NCI-H1417 treated with DMSO at 0.1 percent for 48 hours (cell line): ENCODE measurements around the gene TPCN2.
"Not testable (repeated sequence)": the region's sequence is repeated elsewhere in the genome, so short reads cannot be mapped to it uniquely, and the experiment has no call there.

Source experiments
- DNase-seq: peaks from one replicate; lab custom pipeline; 2025; lab: John Stamatoyannopoulos, UW

Gene TPCN2

DNA sequence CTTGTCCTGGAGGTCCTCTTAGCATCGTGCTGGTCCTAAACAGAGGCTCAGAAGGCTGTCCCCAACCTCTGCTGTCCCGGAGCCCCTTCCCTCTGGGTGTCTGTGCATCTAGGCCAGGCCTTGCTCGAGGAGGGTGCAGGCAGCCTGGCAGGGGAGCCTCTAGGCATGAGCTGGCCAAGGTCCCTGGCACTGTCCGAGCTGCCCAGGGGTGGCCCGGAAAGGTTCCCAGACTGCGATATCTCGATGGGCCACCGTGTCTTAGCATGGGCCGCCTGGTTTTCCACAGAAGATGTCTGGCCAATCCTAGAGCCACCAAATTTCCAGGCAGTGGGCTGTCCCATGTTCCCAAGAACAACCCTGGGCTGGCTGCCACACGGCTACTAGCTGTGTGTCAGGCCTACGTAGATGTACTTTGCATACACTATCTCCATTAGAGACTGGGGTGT is 82.4 kb downstream of the TPCN2 start:
- DNase-seq: no peak

GRCh38 chr11:69131644-69132300 is 83.0 kb downstream of the TPCN2 start:
- no peak for DNase-seq

DNA sequence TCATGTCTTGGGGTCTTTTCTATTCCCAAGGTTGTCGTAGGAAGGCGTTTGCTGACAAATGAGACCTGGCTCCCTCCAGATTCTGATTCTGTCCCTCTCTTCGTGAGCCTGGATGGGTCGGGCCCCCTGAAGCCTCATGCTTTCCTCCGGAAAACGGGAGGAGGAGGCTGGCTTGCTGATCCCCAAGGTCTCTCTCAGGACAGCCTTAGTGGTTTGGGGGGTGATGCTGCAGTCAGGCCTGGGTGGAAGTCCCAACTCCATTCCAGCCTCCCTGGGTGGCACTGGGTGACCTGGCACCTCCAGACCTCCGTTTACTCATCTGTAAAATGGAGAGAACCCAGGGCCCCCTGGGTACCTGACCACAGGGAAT is 83.6 kb downstream of the TPCN2 start:
- no peak for DNase-seq

DNA sequence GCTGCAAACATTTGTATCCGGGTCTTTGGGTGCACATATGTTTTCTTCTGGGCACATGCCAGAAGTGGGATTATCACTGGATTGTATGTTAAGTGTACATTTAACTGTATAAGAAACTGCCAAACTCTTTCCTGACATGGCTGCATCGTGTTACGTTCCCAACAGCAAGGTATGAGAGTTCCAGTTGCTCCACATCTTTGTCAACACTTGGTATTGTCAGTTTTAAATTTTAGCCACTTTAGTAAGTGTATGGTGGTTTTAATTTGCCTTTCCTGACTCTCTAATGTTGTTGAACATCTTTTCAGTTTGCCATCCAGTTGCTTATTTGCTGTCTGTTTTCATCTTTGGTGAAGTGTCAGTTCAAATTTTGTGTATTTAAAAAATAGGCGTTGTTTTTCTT is 84.5 kb downstream of the TPCN2 start:
- no peak for DNase-seq

- DNase-seq: not testable (repeated sequence)
Measured at GRCh38 chr11:69134182-69134581, 85.5 kb downstream of the TPCN2 start.

GRCh38 chr11:69134957-69135356 is 86.2 kb downstream of the TPCN2 start:
- no peak for DNase-seq

GRCh38 chr11:69135420-69136363 is 87.0 kb downstream of the TPCN2 start:
- no peak for DNase-seq

DNA sequence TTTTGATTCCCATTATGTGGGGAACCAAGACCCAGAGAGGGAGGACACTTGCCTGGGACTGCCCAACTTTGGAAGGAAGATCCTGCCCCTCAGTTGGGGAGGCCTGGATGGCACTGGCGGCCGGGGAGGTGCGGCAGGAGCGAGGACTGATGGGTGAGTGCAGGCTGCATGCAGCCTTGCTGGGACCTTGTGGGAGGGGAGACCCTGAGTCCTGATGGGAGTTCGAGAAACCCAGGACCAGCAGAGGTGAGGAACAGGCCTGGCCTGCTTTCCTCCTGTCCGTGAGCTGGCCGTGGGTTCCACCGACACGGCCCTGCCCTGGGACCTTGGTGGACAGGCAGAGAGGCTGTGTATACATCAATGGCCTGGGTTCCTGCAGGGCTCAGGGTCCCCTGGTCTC is 87.7 kb downstream of the TPCN2 start:
- DNase-seq: no peak

DNA sequence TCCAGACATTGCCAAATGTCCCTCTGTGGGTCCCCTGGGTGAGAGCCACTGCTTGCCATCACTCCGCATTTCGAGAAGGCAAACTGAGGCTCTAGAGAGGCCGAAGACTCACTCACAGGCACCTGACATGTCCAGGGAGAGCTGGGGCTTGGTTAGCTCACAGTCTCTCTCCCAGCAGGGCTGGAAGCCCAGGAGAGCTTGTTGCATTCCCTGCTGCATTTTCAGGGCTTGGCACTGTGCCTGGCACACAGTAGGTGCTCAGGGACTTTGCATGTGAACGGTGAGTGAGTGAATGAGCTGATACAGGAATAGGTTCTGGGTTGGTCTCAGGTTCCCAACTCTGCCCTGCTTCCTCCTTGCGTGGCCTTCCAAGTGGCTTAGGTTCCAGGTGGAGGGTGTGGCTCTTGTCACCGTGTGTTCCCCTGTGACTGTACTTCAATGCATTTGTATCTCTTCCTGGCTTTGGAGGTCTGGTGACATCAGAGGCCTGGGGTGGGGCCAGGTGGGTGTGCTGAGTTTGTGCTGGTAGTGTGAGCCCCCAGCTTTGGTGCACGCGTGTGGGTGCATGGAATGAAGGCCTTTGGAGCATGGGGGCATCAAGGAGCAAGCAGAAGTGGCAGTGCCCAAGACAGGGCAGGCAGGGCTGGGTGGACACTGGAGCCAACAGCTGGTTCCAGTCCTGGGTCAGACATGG is 88.6 kb downstream of the TPCN2 start:
- no peak for DNase-seq

DNA sequence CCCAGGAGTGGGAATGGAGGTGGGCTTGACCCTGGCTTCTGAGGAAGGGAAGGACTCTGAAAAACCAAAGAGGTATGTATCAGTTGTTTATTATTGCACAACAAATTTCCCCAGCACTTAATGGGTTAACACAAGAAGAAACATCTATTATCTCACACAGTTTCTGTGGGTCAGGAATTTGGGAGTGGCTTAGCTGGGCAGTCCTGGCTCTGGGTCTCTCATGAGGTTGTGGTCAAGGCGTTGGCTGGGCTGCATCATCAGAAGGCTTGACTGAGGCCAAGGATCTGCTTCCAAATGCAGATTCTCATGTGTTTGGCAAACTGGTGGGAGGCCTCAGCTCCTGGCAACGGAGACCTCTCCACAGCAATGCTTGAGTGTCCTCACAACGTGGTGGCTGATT is 89.5 kb downstream of the TPCN2 start:
- DNase-seq: no peak

- not testable (repeated sequence) for DNase-seq
Measured at GRCh38 chr11:69140161-69140560, 91.4 kb downstream of the TPCN2 start.

DNA sequence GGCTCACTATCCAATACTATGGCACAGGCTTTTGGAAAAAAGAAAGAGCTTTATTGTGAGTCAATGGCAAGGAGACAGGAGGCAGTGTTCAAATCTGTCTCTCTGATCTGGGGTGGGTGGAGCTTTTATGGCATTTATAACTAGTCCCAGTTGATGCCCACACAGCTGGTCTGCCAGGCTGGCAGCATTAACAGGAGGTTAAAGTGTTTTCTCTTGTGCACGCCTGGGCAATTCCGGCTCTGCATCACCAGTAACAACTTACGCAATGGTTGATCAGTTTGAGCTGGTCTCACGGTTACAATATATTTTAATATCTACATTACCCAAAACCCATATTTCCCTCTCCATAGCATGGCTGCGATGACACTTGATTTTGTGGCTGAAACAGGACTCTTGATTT is 91.9 kb downstream of the TPCN2 start:
- DNase-seq: no peak

DNA sequence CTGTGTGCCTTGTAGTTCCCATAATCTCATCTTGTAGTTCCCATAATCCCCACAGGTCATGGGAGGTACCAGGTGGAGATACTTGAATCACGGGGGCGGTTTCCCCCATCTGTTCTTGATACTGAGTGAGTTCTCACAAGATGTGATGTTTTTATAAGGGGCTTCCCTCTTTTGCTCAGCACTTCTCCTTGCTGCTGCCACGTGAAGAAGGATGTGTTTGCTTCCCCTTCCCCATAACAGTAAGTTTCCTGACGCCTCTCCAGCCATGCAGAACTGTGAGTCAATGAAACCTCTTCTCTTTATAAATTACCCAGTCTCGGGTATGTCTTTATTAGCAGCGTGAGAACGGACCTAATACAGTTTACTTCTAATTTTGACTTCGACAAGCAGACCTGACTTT is 93.0 kb downstream of the TPCN2 start:
- no peak for DNase-seq

DNA sequence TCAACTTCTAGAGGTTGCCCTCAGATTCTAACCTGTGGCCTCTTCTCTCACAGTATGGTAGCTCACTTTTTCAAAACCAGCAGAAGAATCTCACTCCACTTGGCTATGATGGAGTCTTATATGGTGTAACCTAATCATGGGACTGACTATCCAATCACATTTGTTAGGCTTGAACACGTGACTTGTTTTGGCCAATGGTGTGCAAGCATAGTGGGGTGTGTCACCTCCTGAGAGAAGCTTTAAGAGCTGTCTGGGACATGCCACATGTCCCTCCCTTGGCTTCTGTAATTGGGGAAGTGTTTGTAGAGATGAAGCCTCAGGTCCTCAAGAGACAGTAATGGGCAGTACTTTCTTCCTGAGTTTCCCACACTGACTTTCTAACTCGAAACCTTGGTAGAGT is 94.2 kb downstream of the TPCN2 start:
- no peak for DNase-seq

DNA sequence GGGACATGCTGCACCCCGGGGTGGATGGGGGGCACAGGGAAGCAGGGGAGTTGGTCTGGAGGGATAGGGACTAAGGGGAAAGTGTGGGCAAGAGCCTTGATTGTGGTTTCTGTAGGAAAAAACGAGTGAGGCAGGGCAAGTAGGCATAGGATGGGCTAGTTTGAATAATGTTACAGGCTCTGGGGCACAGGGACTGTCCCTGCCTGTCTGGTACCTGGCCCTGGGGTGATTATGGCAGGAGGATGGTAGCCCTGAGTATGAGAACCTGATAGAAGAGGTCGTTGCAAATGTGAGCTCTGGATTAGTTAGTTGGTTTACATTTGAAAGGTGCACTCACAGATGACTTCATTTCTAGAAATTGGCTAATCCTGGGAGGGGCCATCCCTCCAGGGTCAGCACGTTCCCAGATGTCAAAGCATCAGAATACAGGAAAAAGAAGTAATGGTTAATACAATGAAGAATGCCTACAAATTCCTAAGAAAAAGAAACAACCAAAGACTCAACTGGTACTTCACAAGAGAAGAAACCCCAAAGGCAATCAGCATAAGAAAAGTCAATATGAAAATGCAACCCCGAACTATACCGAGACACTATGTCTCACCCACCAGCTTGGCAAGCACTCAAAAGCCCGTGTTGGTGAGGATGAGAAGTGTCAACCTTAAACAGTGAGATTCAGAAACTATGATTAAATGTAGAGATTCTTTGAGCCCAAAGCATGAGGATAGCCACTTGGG is 95.8 kb downstream of the TPCN2 start:
- DNase-seq: no peak

GRCh38 chr11:69145050-69145380 is 96.3 kb downstream of the TPCN2 start:
- no peak for DNase-seq

DNA sequence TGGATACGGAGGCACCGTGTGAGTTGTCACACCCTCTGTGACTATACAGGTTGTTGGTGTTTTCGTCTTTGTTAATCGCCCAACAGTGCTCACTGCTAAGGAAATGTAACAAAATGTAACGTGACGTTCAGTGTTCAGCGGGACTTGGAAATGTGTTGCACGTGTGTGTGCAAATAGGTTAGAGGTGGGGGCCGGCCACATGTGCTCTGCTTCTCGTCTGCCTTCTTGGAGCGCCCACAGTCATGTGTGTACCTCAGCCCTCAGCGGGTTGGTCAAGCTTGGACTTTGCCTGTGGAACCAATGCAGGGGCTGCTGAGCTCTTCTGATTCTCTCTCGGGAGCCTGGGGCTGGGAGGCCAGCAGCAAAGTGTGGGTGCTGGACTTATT is 99.6 kb downstream of the TPCN2 start:
- DNase-seq: no peak

GRCh38 chr11:69148806-69149205 is 100.1 kb downstream of the TPCN2 start:
- DNase-seq: no peak

DNA sequence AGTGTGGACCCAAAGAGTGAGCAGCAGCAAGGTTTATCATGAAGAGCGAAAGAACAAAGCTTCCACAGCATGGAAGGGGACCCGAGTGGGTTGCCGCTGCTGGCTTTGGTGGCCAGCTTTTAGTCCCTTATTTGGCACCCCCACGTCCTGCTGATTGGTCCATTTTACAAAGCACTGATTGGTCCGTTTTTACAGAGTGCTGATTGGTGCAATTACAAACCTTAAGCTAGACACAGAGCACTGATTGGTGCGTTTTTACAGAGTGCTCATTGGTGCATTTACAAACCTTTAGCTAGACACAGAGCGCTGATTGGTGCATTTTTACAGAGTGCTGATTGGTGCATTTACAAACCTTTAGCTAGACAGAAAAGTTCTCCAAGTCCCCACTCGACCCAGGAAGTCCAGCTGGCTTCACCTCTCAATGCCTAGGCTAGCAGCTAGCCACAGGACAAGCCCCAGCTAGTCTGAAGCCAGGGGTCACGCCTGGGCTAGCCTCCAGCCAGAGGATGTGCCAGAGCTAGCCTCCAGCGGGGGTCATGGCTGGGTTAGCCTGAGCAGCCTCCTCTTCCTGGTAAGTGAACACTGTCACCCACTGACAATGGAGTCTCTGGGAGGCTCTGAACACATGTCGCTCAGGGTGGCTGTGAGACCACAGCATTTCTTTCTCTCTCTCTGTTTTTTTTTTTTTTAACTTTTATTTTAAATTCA is 100.8 kb downstream of the TPCN2 start:
- DNase-seq: not testable (repeated sequence)

DNA sequence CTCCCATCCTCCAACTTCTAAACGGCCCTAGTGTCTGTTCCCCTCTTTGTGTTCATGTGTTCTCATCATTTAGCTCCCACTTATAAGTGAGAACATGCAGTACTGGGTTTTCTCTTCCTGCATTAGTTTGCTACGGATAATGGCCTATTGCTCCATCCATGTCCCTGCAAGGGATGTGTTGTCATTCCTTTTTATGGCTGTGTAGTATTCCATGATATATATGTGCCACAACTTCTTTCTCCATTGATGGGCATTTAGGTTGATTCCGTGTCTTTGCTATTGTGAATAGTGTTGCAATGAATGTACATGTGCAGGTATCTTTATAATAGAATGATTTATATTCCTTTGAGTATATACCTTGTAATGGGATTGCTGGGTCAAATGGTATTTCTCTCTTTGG is 101.4 kb downstream of the TPCN2 start:
- no peak for DNase-seq

DNA sequence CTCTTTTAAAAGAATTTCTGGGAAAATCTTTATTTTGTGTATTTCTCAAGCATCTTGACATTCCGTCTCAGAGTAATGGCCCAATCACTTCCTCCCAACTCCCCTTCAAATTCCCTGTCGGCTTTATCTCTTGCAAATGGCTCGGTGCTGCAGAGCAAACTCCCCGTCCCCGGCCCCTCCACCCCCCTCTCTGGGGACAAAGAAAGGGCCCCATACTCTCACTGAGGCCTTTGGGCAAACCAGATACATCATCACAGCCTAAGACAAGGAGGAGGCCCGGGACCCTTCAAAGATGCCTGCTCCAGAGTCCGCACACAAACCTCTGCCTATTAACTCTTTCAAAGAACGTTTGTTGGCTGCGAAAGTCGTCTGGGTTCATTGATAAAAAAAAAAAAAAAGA is 103.1 kb downstream of the TPCN2 start:
- no peak for DNase-seq
